Caki2 (cell line): ENCODE results near the gene ALK. TPM values are rescaled to one million over a fixed set of nuclear protein-coding genes. Genes with fewer than 3 reads are reported as not detected.

Experiments
- DNase-seq: peaks from one replicate; pipeline ENCODE4 v3.0.0-alpha.2; 2015; ENCODE audit warnings: low read depth
- in situ Hi-C: cut with HindIII; loops from 2 replicates; pipeline ENCODE4 v1.10.0; 2016; ENCODE audit warnings: low sequenced_read_pairs, low pct_unique_long_range_greater_than_20kb, mixed read lengths
- total RNA-seq: library from RNA; depleted of rRNA; stranded (reverse); fragments of >200 nt; shearing (Covaris generic); gene quantifications from 2 replicates; pipeline ENCODE4 v1.2.3, GENCODE V29; 2014; ENCODE audit warnings: low replicate concordance; rRNA removed

ALK gene
- not detected in 2 replicates for total RNA-seq

GRCh38 chr2:29921560-29921915 lies at the start of gene ALK:
Gene ALK (minus strand): TSS chr2:29921586. CDS start chr2:29920659, 927 bp downstream.
- in situ Hi-C loops: no loop called here
- peak; percentile 90 for DNase-seq

- no peak for DNase-seq
- in situ Hi-C loops: no loop called here
These were observed 44.9 kb upstream of the ALK start for GRCh38 chr2:29966266-29966665.

GRCh38 chr2:29963972-29964570 lies 42.7 kb upstream of the ALK start:
- in situ Hi-C loops: no loop called here

GRCh38 chr2:29962922-29963321 lies 41.5 kb upstream of the ALK start:
- no peak for DNase-seq
- in situ Hi-C loops: no loop called here

More at GRCh38 chr2:29963972-29964570, 42.7 kb upstream of the ALK start:
- DNase-seq: no peak

- in situ Hi-C loops: no loop called here
- DNase-seq: no peak
These were observed 32.9 kb upstream of the ALK start for GRCh38 chr2:29954316-29954715.

- in situ Hi-C loops: no loop called here
These were observed 31.6 kb upstream of the ALK start for GRCh38 chr2:29952973-29953372.

GRCh38 chr2:29951576-29951975 lies 30.2 kb upstream of the ALK start:
- no peak for DNase-seq
- in situ Hi-C loops: no loop called here

More at GRCh38 chr2:29952973-29953372, 31.6 kb upstream of the ALK start:
- DNase-seq: no peak

- DNase-seq: no peak
- in situ Hi-C loops: no loop called here
These were observed 29.1 kb upstream of the ALK start for GRCh38 chr2:29950481-29950880.

GRCh38 chr2:29949042-29949441 lies 27.7 kb upstream of the ALK start:
- in situ Hi-C loops: no loop called here
- no peak for DNase-seq

- in situ Hi-C loops: no loop called here
- DNase-seq: no peak
These were observed 25.1 kb upstream of the ALK start for GRCh38 chr2:29946505-29946904.

- no peak for DNase-seq
- in situ Hi-C loops: no loop called here
These were observed 21.3 kb upstream of the ALK start for GRCh38 chr2:29942711-29943110.

GRCh38 chr2:29940706-29941105 lies 19.3 kb upstream of the ALK start:
- no peak for DNase-seq
- in situ Hi-C loops: no loop called here

GRCh38 chr2:29936020-29936419 lies 14.6 kb upstream of the ALK start:
- no peak for DNase-seq
- in situ Hi-C loops: no loop called here

GRCh38 chr2:29931818-29932217 lies 10.4 kb upstream of the ALK start:
- in situ Hi-C loops: no loop called here
- DNase-seq: no peak

- in situ Hi-C loops: no loop called here
- peak; percentile 35 for DNase-seq
These were observed 1.8 kb upstream of the ALK start for GRCh38 chr2:29923110-29923721.

- DNase-seq: no peak
- in situ Hi-C loops: no loop called here
These were observed 1.2 kb upstream of the ALK start for GRCh38 chr2:29922605-29923004.

GRCh38 chr2:29920631-29921559 lies 491 bp downstream of the ALK start:
- in situ Hi-C loops: no loop called here
- no peak for DNase-seq

- DNase-seq: peak; percentile 71
- in situ Hi-C loops: no loop called here
These were observed 1.2 kb downstream of the ALK start for GRCh38 chr2:29920130-29920577.

GRCh38 chr2:29918941-29919340 lies 2.4 kb downstream of the ALK start:
- DNase-seq: no peak
- in situ Hi-C loops: no loop called here
